Immature natural killer cell (primary cell): ENCODE data around the gene SFPQ. TPM values are rescaled to one million over a fixed set of nuclear protein-coding genes. Genes with fewer than 3 reads are reported as not detected.
"Not testable (repeated sequence)": the region's sequence is repeated elsewhere in the genome, so short reads cannot be mapped to it uniquely, and the experiment has no call there.

Experiments
- DNase-seq, 3 donors: peaks; one replicate each; pipeline ENCODE4 v3.0.0; 2022; ENCODE audit warnings: mixed read lengths in 1 of 3
- H3K27ac Mint-ChIP-seq, 6 donors: one replicate each; pipeline ENCODE4 v1.8.0; 2020; ENCODE audit warnings: mixed read lengths in 6 of 6, mild to moderate bottlenecking in 5 of 6, inconsistent platforms in 4 of 6, moderate library complexity in 3 of 6
- H3K27me3 Mint-ChIP-seq, 3 donors: one replicate each; pipeline ENCODE4 v1.8.0; 2020 to 2021; ENCODE audit warnings: low read depth in 3 of 3, mild to moderate bottlenecking in 3 of 3, mixed read lengths in 3 of 3, moderate library complexity in 3 of 3, inconsistent platforms in 1 of 3
- H3K36me3 Mint-ChIP-seq, 3 donors: one replicate each; pipeline ENCODE4 v1.8.0; 2020; ENCODE audit warnings: mixed read lengths in 3 of 3, inconsistent platforms in 2 of 3, mild to moderate bottlenecking in 2 of 3
- H3K4me1 Mint-ChIP-seq, 2 donors: one replicate each; pipeline ENCODE4 v1.8.0; 2020; ENCODE audit warnings: inconsistent platforms in 2 of 2, mild to moderate bottlenecking in 2 of 2, mixed read lengths in 2 of 2, moderate library complexity in 1 of 2
- H3K4me3 Mint-ChIP-seq, 5 donors: one replicate each; pipeline ENCODE4 v1.8.0; 2020; ENCODE audit warnings: mild to moderate bottlenecking in 5 of 5, mixed read lengths in 5 of 5, inconsistent platforms in 3 of 5, moderate library complexity in 3 of 5
- H3K9me3 Mint-ChIP-seq, 6 donors: one replicate each; pipeline ENCODE4 v1.8.0; 2020; ENCODE audit warnings: mild to moderate bottlenecking in 6 of 6, mixed read lengths in 6 of 6, inconsistent platforms in 4 of 6, moderate library complexity in 3 of 6
- polyA plus RNA-seq, 3 donors: library from polyadenylated mRNA; unstranded; fragments of 300-500 nt; fragmentation: Illumina TruSeq; gene quantifications; one replicate each; pipeline ENCODE4 v1.2.3, GENCODE V29; 2021

Gene SFPQ, protein sequence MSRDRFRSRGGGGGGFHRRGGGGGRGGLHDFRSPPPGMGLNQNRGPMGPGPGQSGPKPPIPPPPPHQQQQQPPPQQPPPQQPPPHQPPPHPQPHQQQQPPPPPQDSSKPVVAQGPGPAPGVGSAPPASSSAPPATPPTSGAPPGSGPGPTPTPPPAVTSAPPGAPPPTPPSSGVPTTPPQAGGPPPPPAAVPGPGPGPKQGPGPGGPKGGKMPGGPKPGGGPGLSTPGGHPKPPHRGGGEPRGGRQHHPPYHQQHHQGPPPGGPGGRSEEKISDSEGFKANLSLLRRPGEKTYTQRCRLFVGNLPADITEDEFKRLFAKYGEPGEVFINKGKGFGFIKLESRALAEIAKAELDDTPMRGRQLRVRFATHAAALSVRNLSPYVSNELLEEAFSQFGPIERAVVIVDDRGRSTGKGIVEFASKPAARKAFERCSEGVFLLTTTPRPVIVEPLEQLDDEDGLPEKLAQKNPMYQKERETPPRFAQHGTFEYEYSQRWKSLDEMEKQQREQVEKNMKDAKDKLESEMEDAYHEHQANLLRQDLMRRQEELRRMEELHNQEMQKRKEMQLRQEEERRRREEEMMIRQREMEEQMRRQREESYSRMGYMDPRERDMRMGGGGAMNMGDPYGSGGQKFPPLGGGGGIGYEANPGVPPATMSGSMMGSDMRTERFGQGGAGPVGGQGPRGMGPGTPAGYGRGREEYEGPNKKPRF
- 100 to 1,000 TPM in 1 of 3 donors, 10 to 100 TPM in 2; 35.4 to 155 (median 82.1) TPM for polyA plus RNA-seq

DNA sequence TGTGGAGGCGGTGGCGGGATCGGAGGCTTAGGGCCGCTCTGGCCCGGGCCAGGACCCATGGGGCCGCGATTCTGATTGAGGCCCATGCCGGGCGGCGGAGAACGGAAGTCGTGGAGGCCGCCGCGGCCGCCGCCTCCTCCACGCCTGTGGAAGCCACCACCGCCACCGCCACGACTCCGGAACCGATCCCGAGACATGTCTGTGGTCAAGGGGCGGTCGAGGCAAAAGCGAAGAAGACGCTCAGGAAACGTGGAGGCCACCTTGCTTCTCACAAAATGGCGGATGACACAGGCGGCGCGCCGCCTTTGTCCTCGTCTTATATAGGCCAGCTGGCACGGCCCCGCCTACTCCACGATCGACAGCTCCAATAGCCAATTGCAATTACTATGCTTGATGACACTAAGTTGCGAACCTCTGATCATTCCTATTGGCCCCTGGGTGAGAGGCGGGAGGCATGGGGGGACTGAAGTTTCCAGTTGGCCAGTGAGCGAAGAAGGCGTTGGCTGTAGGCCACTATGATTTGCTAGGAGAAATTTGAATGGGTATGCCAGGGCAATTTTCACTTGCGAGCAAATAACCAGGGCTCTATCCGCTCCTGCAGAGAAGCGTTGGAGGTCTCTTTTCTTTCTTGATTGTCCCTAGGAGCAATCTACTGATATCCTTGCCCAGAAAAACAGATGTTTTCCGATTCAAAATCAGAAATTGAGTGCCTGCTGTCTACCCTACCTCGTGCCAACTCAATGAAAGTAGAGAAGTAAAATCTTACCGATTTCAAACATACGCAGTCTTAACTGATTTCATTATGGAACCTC lies at the start of gene SFPQ:
Gene SFPQ, minus strand, starts transcription at position 293 of the 812 bp plus-strand sequence. Its CDS starts 96 bp downstream, at position 197.
- H3K27me3 Mint-ChIP-seq, result peaks cover 12 to 25% (median 22%) of the 10 kb centered on the region in 3 donors
- peaks cover 48 to 50% of the 10 kb centered on the region in 2 donors for H3K4me1 Mint-ChIP-seq
- peak; percentile 97 to 98 (median 98) for DNase-seq
- H3K9me3 Mint-ChIP-seq, result no peaks in the 10 kb centered on the region
- peak within 1 kb of the TSS; percentile 89 to 99 (median 98) for H3K27ac Mint-ChIP-seq
- peak within 1 kb of the TSS; percentile 89 to 98 (median 95) for H3K4me3 Mint-ChIP-seq
- H3K36me3 Mint-ChIP-seq, result peaks cover 20 to 36% (median 36%) of the 10 kb centered on the region in 3 donors

DNA sequence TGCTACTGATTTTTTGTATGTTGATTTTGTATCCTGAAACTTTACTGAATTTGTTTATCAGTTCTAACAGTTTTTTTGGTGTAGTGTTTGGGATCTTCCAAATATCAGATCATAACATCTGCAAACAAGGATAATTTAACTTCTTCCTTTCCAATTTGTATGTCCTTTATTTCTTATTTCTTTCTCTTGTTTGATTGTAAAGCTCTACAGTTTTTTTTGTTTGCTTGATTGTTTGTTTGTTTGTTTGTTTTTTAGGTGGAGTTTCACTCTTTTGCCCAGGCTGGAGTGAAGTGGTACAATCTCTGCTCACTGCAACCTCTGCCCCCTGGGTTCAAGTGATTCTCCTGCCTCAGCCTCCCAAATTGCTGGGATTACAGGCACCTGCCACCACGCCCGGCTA lies 43.8 kb upstream of the SFPQ start:
- H3K4me3 Mint-ChIP-seq, H3K9me3 Mint-ChIP-seq, H3K36me3 Mint-ChIP-seq, DNase-seq, H3K27ac Mint-ChIP-seq, H3K27me3 Mint-ChIP-seq, H3K4me1 Mint-ChIP-seq: not testable (repeated sequence)

DNA sequence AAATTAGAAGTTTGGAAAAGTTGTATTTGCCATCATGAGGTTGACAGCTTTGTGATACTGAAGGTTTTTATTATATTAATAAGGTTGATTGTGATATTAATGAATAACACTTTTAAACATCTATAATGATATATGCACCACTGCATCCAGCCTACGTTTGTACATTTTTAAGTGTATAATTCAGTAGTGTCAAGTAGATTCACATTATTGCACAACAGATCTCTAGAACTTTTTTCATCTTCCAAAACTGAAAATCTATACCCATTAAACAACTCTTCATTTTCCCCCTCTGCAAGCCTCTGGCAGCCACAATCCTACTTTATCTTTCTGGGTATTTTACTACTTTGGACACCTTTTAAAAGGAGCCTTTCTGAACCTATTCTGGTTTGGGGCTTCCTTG lies 38.3 kb upstream of the SFPQ start:
- no peaks in the 10 kb centered on the region for H3K9me3 Mint-ChIP-seq
- H3K36me3 Mint-ChIP-seq, result no peaks in the 10 kb centered on the region
- no peak overlapping the region for H3K4me3 Mint-ChIP-seq
- peaks cover 0 to 4% (median 0%) of the 10 kb centered on the region in 3 donors for H3K27me3 Mint-ChIP-seq
- DNase-seq, result no peak
- no peak overlapping the region for H3K27ac Mint-ChIP-seq
- no peaks in the 10 kb centered on the region for H3K4me1 Mint-ChIP-seq

DNA sequence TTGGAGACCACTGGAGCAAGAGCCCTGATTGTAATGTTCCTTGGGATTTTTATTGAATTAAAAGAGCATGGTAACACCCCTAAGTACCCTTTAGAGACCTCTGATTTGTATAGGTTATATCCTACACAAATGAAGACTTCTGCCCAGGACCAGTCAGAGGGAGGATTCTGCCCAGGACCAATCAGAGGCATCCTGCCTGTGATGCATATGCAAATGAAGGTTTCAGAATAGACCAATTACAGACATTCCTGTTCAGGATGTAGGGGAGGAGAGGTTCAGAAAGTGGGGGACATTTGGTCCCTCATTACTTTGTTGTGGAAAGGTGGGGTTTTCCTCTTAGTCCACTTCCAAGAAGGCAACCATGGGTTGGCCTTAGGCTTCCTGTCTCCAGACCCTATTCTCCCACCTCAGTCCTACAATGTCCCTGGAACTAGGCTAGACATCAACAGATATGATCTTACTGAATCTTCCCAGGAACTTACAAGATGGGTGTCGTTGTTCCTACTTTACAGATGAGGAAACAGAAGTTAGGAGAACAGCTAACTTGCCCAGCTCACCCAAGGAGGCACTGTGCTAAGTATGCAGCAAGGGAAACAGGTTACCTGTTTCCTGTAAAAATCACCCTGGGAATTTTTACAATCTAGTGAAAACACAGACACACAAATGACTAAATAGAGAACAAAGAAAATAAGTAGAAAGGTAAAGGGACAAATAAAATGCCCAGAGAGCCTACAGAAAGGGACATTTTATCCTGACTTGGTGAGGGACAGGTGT lies 36.8 kb upstream of the SFPQ start:
- DNase-seq, result no peak
- Mint-ChIP-seq H3K9me3 (no peaks in the 10 kb centered on the region), H3K27me3 (peaks cover 0 to 4% (median 0%) of the 10 kb centered on the region in 3 donors), H3K4me3 (no peak overlapping the region), H3K27ac (no peak overlapping the region), H3K36me3 (no peaks in the 10 kb centered on the region), H3K4me1 (no peaks in the 10 kb centered on the region)

DNA sequence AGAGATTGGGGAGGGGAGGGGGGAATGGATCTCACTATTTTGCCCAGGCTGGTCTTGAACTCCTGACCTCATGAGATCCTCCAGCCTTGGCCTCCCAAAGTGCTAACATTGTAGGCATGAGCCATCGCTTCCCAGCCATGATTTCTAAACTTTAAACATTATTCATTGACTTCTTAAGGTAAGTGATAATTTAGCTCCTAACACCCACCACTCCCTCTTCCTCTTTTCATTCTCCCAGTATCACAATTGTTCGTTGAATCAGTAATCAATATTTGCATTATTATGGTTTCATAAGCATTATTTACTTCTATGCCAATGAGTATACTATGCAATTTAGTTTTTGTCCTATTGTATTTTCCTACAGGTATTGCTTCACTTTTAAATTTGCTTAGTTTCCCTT lies 33.6 kb upstream of the SFPQ start:
- H3K27me3 Mint-ChIP-seq, result peaks cover 0 to 2% (median 0%) of the 10 kb centered on the region in 3 donors

DNA sequence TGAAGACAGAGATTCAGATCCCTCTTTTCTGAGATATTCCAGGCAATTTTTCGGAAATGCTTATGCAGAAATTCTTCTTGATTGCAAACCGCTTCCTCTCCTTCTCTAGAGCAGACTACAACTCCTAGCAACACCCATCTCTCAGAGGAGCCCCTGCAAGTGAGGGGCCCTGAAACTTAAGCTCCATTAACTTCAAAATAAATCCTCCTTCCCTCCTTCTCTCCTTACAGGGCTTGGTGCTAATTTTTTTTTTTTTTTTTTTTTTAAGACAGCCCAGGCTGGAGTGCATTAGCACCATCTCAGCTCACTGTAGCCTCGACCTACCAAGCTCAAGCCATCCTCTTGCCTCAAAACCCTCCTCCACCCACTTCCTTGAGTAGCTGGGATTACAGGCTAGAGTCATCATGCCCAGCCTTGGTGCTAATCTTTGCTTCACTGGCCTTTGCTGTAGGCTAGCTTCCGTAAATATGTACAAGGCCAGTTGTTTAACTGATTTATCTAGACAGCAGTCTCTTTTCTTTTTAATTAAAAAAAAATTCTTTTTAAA lies 30.2 kb upstream of the SFPQ start:
- Mint-ChIP-seq H3K27ac (no peak overlapping the region), H3K36me3 (no peaks in the 10 kb centered on the region), H3K4me3 (no peak overlapping the region), H3K4me1 (no peaks in the 10 kb centered on the region), H3K9me3 (no peaks in the 10 kb centered on the region), H3K27me3 (peaks cover 0 to 2% (median 0%) of the 10 kb centered on the region in 3 donors)
- no peak for DNase-seq

More for the DNA sequence above, 33.6 kb upstream of the SFPQ start:
- Mint-ChIP-seq H3K27ac (no peak overlapping the region), H3K9me3 (no peaks in the 10 kb centered on the region), H3K4me1 (no peaks in the 10 kb centered on the region), H3K4me3 (no peak overlapping the region), H3K36me3 (no peaks in the 10 kb centered on the region)
- DNase-seq, result no peak

DNA sequence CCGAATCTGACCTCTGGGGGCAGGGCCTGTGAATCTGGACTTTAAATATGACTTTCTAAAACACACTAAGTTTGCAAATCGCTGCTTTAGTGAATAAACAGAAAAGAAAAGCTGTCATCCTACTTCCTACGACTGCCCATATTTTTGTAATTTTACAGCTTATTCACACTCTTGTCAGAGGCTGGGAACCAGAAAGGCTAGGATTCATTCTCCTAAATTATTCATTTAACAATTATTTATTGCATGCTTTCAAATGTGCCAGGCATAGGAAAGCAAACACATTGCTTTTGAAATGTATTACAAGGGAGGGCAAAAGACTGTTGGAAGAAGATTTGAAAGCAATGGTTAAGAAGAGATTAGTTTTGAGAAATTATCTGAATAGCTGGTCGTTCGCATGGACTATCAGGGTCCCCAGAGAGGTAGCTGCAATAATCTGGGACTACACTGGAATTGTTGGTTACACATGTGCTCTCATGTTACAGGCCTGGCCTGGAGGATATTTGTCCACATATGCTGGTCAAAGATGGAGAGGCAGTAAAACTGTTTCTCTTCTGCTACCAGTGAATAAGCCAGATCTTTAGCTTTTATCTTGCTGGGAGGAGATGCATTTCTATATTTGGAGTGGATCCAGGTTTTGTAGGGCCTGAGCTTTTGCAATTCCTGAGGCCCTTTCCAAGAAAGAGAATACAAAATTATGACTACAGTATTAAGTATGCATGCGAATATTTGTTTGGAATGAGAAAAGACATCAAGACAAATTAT lies 29.6 kb upstream of the SFPQ start:
- no peak for DNase-seq
- Mint-ChIP-seq H3K27me3 (peaks cover 0 to 2% (median 2%) of the 10 kb centered on the region in 3 donors), H3K36me3 (no peaks in the 10 kb centered on the region), H3K9me3 (no peaks in the 10 kb centered on the region), H3K4me3 (no peak overlapping the region), H3K4me1 (no peaks in the 10 kb centered on the region), H3K27ac (no peak overlapping the region)

DNA sequence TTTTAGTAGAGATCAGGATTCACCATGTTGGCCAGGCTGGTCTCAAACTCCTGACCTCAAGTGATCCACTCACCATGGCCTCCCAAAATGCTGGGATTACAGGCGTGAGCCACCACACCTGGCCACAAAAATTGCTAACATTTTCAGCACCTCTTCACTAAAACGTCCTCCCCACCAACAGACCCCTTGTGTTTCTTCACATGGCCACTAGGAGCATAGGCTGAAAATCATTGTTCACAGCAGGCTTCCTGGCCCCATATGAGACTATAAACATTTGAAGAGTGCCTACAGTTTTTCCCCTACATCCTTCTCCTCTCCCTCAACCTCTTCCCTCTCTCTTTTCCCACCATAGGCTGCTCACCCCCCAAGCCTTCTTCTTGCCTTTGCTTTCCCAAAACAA lies 28.0 kb upstream of the SFPQ start:
- no peaks in the 10 kb centered on the region for H3K36me3 Mint-ChIP-seq

DNA sequence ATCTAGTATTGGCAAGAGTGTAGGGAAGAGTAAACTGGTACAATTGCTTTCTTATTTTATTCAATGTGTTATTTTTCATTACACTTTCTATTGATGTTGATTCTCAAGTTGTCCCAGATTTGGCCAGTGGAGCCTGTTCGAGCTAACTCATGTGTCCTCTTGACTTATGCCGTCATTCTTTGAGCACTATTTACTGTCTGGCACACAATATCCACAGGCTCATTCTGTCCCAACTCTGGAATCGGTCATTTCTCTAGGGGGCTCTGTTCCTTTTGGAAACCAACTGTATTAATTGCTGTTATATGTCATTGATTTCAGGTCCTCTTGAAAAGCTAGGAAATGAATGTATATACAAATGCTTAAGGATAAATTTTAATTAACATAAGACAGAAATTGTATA lies 22.4 kb upstream of the SFPQ start:
- Mint-ChIP-seq H3K4me1 (no peaks in the 10 kb centered on the region), H3K27me3 (peaks cover 0 to 2% (median 2%) of the 10 kb centered on the region in 3 donors), H3K9me3 (no peaks in the 10 kb centered on the region), H3K4me3 (no peak overlapping the region), H3K36me3 (peaks cover 0 to 3% (median 0%) of the 10 kb centered on the region in 3 donors), H3K27ac (no peak overlapping the region)
- no peak for DNase-seq

More for the DNA sequence above, 28.0 kb upstream of the SFPQ start:
- no peak overlapping the region for H3K4me3 Mint-ChIP-seq
- peak in 1 of 3 donors; percentile 3 for DNase-seq
- peaks cover 0 to 2% (median 2%) of the 10 kb centered on the region in 3 donors for H3K27me3 Mint-ChIP-seq
- H3K9me3 Mint-ChIP-seq, result no peaks in the 10 kb centered on the region
- H3K27ac Mint-ChIP-seq, result no peak overlapping the region
- no peaks in the 10 kb centered on the region for H3K4me1 Mint-ChIP-seq

DNA sequence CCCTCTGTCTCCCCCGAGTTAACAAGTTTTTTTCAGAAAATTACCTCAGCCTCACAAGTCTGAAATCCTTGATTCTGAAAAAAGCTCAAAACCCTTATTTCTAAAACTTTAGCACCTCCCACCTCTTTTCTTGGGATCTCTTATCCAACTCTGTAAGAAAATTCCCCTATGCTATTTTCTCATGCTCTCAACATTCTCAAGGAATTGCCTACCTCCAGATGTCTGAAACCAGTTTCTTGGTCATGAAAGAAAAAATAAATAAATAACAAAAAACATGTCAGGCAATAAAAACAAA lies 18.1 kb upstream of the SFPQ start:
- H3K27ac Mint-ChIP-seq, result no peak overlapping the region
- no peak overlapping the region for H3K4me3 Mint-ChIP-seq
- no peak for DNase-seq
- no peaks in the 10 kb centered on the region for H3K4me1 Mint-ChIP-seq
- no peaks in the 10 kb centered on the region for H3K9me3 Mint-ChIP-seq
- peaks cover 0 to 4% (median 0%) of the 10 kb centered on the region in 3 donors for H3K27me3 Mint-ChIP-seq
- H3K36me3 Mint-ChIP-seq, result peaks cover 0 to 3% (median 0%) of the 10 kb centered on the region in 3 donors

DNA sequence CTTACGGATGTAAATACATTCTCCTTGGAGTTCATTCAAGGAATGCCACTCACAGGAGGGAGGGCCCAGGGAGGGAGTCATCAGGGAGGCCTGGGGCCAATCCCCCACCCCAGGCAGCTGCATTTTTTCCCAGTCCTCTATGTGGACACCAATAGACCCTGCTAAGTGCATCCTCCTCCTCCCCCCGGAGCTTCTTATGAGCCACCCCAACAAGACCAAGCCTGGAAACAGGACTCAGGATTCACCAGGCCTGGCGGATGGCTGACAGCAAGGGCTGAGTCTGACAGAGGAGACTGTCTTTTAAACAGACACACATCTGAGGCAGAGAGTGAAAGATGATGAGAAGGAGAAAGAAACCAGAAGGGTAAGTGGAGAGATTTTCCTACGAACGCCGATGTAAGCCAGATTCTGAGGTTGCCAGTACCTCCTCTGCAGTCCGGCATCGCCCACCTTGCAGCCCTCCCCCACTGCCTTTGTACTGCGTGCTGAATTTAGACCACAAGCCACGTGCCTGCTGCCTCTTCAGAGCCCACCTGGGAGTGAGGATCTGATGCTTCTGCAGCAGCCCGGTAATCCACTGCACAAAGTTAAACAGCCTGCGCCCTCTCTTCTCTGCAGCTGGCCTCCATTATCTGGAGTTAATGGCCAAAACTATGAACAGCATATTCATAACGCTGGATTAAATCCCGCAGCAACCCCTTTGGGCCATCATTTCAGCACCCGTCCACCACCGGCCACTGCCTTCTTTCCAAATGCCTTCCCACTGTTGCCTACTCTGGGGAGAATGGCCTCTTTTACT lies 17.6 kb upstream of the SFPQ start:
- Mint-ChIP-seq H3K27ac (no peak overlapping the region), H3K9me3 (no peaks in the 10 kb centered on the region), H3K4me1 (no peaks in the 10 kb centered on the region), H3K4me3 (no peak overlapping the region), H3K27me3 (peaks cover 0 to 3% (median 0%) of the 10 kb centered on the region in 3 donors), H3K36me3 (peaks cover 0 to 3% (median 0%) of the 10 kb centered on the region in 3 donors)
- DNase-seq, result no peak

DNA sequence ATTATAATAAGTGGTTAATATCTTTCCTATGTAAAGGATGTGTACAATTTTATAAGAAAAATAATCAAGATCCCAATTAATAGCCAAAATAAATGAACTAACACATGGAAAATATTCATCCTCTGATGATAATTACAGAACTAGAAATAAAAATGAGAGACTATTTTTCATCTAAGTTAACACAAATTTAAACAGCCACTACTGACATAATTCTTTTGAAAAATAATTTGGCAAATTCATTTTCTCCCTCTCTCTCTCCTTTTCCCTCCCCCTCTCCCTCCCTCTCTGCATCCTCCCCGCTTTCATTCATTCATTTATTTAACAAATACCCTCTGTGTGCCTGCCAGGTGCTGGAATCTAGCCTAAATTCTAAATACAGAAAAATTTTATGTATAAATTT lies 10.3 kb upstream of the SFPQ start:
- Mint-ChIP-seq H3K4me1 (peaks cover 5 to 10% of the 10 kb centered on the region in 2 donors), H3K27ac (no peak overlapping the region), H3K4me3 (no peak overlapping the region), H3K9me3 (no peaks in the 10 kb centered on the region), H3K36me3 (no peaks in the 10 kb centered on the region), H3K27me3 (peaks cover 1 to 10% (median 1%) of the 10 kb centered on the region in 3 donors)
- no peak for DNase-seq
